Breast epithelium (tissue), 4 donors: ENCODE results near the gene ZNF407. TPM values are rescaled to one million over a fixed set of nuclear protein-coding genes. Genes with fewer than 3 reads are reported as not detected.

ENCODE experiments used
- DNase-seq, 2 donors: peaks; one replicate each; pipeline ENCODE4 v3.0.0-alpha.2; 2019; ENCODE audit warnings: low spot score in 2 of 2
- H3K27ac ChIP-seq, 2 donors: fragments of 200-600 bp; sonication (generic) in 1 of 2; one replicate each; pipeline ENCODE4 v1.5.1; 2016 to 2019; ENCODE audit warnings: mild to moderate bottlenecking in 1 of 2
- H3K27me3 ChIP-seq, 2 donors: fragments of 200-600 bp; sonication (generic) in 1 of 2; one replicate each; pipeline versions ENCODE4 v1.5.1 to v1.6.0; 2017 to 2019; ENCODE audit warnings: control low read depth in 1 of 2, mild to moderate bottlenecking in 1 of 2
- H3K36me3 ChIP-seq: fragments of 200-600 bp; one replicate; pipeline ENCODE4 v1.5.1; 2019
- H3K4me1 ChIP-seq, 2 donors: fragments of 200-600 bp; sonication (generic); one replicate each; pipeline ENCODE4 v1.5.1; 2016 to 2019; ENCODE audit warnings: control low read depth in 1 of 2
- H3K4me3 ChIP-seq, 3 donors: fragments of 200-600 bp; sonication (generic); 1 replicate in 2 of 3; 2 replicates in 1 of 3; pipeline ENCODE4 v1.5.1; 2016 to 2019; ENCODE audit warnings: mild to moderate bottlenecking in 3 of 3, moderate library complexity in 2 of 3
- H3K9me3 ChIP-seq, 2 donors: fragments of 200-600 bp; sonication (generic) in 1 of 2; one replicate each; pipeline ENCODE4 v1.5.1; 2016 to 2019; ENCODE audit warnings: control low read depth in 1 of 2
- CTCF ChIP-seq, 3 donors: fragments of 450-650 bp; IDR thresholded peaks; one replicate each; pipeline ENCODE4 v1.5.1; 2016 to 2017; ENCODE audit warnings: antibody characterized with exemption in 3 of 3, mild to moderate bottlenecking in 3 of 3, moderate library complexity in 3 of 3
- POLR2A ChIP-seq: fragments of 450-650 bp; IDR thresholded peaks from one replicate; pipeline ENCODE4 v1.6.1; 2016; ENCODE audit warnings: antibody characterized with exemption, mild to moderate bottlenecking, moderate library complexity
- POLR2AphosphoS5 ChIP-seq, 3 donors: sonication (generic); formaldehyde crosslinking; IDR thresholded peaks; one replicate each; pipeline ENCODE4 v1.6.1; 2017; ENCODE audit warnings: antibody characterized with exemption in 3 of 3
- intact Hi-C: fragments of 100-400 bp; cut with DNase I; formaldehyde crosslinking; loops from one replicate; pipeline ENCODE4 v1.15.1; 2023; ENCODE audit warnings: low total_unique reads
- total RNA-seq, 3 donors: library from RNA; depleted of rRNA; stranded (reverse); fragments of >200 nt; gene quantifications; one replicate each; pipeline ENCODE4 v1.1.0, GENCODE V29; 2016

Gene ZNF407
- total RNA-seq, 3 donors from 2014 or later = 14.9 to 30.1 (median 22.3) TPM

GRCh38 chr18:74674487-74674886 is 76.8 kb downstream of the ZNF407 start:
- Histone ChIP-seq H3K4me3 (no peak overlapping the region), H3K9me3 (peaks cover 0 to 11% of the 10 kb centered on the region in 2 donors), H3K36me3 (no peaks in the 10 kb centered on the region), H3K27ac (no peak overlapping the region), H3K27me3 (no peaks in the 10 kb centered on the region), H3K4me1 (no peaks in the 10 kb centered on the region)
- no peak for TF ChIP-seq CTCF (IDR thresholded peaks at IDR 0.05)
- TF ChIP-seq POLR2AphosphoS5 (IDR thresholded peaks at IDR 0.05) = no peak
- no peak for TF ChIP-seq POLR2A
- no peak for DNase-seq
- intact Hi-C loops = no loop called here

GRCh38 chr18:74679006-74679678 is 81.5 kb downstream of the ZNF407 start:
- H3K4me3 ChIP-seq = no peak overlapping the region
- no peaks in the 10 kb centered on the region for H3K27me3 ChIP-seq
- TF ChIP-seq POLR2A = no peak
- TF ChIP-seq CTCF (IDR thresholded peaks at IDR 0.05) = no peak
- no peak for TF ChIP-seq POLR2AphosphoS5 (IDR thresholded peaks at IDR 0.05)
- DNase-seq = no peak
- peaks cover 0 to 11% of the 10 kb centered on the region in 2 donors for H3K9me3 ChIP-seq
- no peaks in the 10 kb centered on the region for H3K36me3 ChIP-seq
- no peaks in the 10 kb centered on the region for H3K4me1 ChIP-seq
- intact Hi-C loops = no loop called here
- H3K27ac ChIP-seq = no peak overlapping the region

GRCh38 chr18:74679679-74680076 is 82.0 kb downstream of the ZNF407 start:
- intact Hi-C loops = no loop called here
- Histone ChIP-seq H3K36me3 (no peaks in the 10 kb centered on the region), H3K27me3 (no peaks in the 10 kb centered on the region), H3K27ac (no peak overlapping the region), H3K9me3 (peaks cover 0 to 11% of the 10 kb centered on the region in 2 donors), H3K4me3 (no peak overlapping the region), H3K4me1 (no peaks in the 10 kb centered on the region)
- TF ChIP-seq POLR2A = no peak
- no peak for DNase-seq

GRCh38 chr18:74682141-74682990 is 84.7 kb downstream of the ZNF407 start:
- H3K4me3 ChIP-seq = no peak overlapping the region
- no peak for TF ChIP-seq CTCF (IDR thresholded peaks at IDR 0.05)
- TF ChIP-seq POLR2AphosphoS5 (IDR thresholded peaks at IDR 0.05) = no peak
- no peak for TF ChIP-seq POLR2A
- H3K27me3 ChIP-seq = no peaks in the 10 kb centered on the region
- no peak for DNase-seq
- H3K9me3 ChIP-seq = peaks cover 0 to 6% of the 10 kb centered on the region in 2 donors
- no peaks in the 10 kb centered on the region for H3K4me1 ChIP-seq
- no peaks in the 10 kb centered on the region for H3K36me3 ChIP-seq
- intact Hi-C loops = no loop called here
- H3K27ac ChIP-seq = no peak overlapping the region

GRCh38 chr18:74682991-74683297 is 85.3 kb downstream of the ZNF407 start:
- H3K4me3 ChIP-seq = no peak overlapping the region
- H3K36me3 ChIP-seq = no peaks in the 10 kb centered on the region
- H3K27ac ChIP-seq = no peak overlapping the region
- no peak for TF ChIP-seq CTCF (IDR thresholded peaks at IDR 0.05)
- TF ChIP-seq POLR2AphosphoS5 (IDR thresholded peaks at IDR 0.05) = no peak
- TF ChIP-seq POLR2A = no peak
- no peaks in the 10 kb centered on the region for H3K4me1 ChIP-seq
- H3K27me3 ChIP-seq = no peaks in the 10 kb centered on the region
- DNase-seq = no peak
- H3K9me3 ChIP-seq = peaks cover 0 to 2% of the 10 kb centered on the region in 2 donors
- intact Hi-C loops = no loop called here
